HG03521 (cell line): Measurements from ENCODE around the gene PRDM15.

ENCODE experiments used
- ATAC-seq: cut with Tn5 transposase; IDR thresholded peaks from one replicate; pipeline ENCODE4 v1.9.1; 2021; ENCODE audit warnings: mild to moderate bottlenecking, moderate library complexity; ENCODE audit not compliant: unreplicated experiment

Gene PRDM15

GRCh38 chr21:41812679-41813078 lies 66.5 kb downstream of the PRDM15 start:
- ATAC-seq = no peak

GRCh38 chr21:41810597-41810932 lies 68.6 kb downstream of the PRDM15 start:
- no peak for ATAC-seq

DNA sequence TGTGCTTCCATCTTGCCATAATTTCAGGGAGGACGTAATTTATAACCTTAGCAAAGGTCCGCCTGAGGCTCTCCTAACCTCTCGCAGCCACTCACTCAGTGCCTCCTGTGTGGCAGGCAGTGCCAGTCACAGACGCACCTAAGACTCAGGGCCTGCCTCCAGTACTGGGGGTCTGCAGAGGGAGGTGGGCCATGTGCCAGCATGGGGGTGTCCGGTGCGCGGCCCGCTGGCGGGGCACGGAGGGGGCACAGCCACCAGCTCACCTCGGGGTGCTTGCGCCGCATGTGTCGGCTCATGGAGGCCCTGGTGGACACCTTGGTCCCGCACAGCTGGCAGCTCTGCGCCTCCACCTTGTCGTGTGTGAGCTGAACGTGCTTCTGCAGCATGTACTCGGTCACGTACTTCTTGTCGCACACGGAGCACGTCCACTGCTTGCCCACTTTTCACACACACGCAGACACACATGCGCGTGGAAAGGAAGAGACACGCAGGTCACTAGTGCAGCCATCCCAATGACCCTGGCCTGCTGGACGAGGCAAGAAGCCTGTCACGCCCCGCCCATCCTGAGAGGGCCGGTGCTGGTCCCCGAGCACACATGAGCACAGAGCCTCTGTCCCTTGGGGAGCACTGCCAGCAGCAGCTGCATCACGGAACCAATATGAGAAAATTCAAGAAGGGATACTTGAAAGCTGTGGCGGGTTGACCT lies 69.1 kb downstream of the PRDM15 start:
- no peak for ATAC-seq

GRCh38 chr21:41808846-41809245 lies 70.3 kb downstream of the PRDM15 start:
- no peak for ATAC-seq

GRCh38 chr21:41808094-41808493 lies 71.0 kb downstream of the PRDM15 start:
- no peak for ATAC-seq

GRCh38 chr21:41806773-41807172 lies 72.4 kb downstream of the PRDM15 start:
- no peak for ATAC-seq

GRCh38 chr21:41805643-41806042 lies 73.5 kb downstream of the PRDM15 start:
- ATAC-seq = no peak

DNA sequence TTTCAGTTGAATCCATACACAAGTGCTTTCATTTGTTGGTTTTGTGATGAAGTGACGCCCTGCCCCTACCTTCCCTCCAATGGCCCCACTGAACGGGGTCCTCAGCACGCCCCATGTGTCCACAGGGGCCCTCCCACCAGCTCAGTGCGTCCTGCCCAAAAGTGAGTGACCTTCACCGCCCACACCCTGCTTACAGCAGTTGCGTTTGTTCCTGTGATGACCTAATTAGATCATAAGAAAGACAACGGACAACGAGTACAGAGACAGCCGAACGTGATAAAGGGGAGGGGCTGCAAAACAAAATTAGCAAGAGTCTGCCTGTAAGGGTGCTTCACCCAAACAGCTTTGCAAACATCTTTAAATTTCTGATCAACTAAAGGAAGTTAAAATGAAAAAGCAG lies 74.1 kb downstream of the PRDM15 start:
- ATAC-seq = no peak

GRCh38 chr21:41804381-41804780 lies 74.8 kb downstream of the PRDM15 start:
- ATAC-seq = no peak

DNA sequence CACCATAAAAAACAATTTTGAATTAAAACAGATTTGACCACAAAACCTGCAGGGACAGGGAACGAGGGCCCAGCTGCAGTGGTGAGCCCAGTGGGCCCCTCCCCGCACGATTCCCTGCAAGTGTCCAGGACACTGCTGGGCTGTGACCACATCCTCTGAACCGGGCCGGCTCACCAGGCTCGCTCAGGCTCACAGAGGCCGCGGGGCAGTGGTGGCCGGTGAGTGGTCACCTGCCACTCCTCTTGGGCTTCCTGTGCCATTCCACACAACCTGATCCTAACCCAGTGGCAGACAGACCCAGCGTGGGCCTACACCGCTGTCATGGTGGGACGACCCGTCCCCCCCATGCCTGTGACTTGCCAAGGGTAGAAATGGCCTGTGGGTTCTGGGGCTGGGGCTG lies 75.8 kb downstream of the PRDM15 start:
- no peak for ATAC-seq

DNA sequence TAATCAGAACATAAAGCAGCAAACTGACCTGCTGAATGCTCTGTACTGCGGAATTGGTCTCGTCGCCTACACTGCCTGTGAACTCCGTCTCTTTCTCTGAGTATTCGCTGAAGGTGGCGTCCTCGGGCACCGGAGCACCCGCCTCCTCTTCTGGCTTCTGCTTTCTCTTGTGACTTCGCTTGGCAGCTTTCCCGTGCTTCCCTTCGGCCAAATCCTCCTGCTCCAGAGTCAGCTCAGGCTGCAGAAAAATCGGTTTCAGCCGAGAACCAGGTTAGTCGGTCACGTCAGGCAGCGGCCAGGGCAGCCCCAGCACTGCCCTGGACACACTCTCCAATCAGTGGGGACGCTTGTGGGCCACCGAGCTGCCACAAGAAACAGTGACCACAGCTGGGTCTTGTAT lies 76.5 kb downstream of the PRDM15 start:
- ATAC-seq = no peak

GRCh38 chr21:41802198-41802584 lies 77.0 kb downstream of the PRDM15 start:
- no peak for ATAC-seq

DNA sequence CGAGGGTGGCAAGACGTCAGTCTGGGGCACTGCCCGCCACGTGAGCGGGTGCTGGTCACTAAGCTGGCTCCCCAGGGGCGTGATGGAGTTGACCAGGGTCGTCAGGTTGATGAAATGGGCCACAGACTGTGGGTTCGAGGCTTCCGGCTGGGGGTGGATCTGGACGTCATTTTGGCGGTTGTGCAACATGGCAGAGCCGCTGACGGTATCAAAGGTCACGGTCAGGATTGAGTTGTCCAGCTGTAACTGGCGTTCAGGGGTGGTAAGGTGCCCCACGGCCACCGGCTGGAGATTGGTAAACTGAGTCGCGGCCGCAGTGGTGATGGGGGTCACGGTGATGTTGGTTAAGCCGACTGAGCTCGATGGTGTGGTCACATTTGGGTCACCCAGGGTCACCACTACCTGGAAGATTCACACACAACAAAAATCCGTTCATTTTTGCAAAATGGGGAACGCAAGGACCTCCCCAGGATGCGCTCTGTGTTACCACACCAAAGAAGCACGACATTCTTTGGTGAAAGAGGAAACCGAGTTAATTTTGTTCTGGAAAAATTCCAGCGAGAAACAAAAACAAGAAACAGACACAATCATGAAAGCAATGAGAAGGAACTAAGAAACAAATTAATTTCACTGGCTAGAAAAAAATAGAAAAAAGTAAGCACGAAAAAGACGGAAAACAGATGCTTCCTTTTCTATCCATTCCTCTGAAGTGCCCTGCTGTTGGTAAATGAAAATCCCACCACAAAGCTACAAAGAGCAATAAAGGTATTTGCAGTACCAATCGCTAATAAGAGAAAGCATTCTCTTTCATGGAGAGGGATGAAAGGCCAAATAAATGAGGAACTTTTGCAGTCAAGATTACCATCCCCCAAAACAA lies 77.6 kb downstream of the PRDM15 start:
- ATAC-seq = no peak

DNA sequence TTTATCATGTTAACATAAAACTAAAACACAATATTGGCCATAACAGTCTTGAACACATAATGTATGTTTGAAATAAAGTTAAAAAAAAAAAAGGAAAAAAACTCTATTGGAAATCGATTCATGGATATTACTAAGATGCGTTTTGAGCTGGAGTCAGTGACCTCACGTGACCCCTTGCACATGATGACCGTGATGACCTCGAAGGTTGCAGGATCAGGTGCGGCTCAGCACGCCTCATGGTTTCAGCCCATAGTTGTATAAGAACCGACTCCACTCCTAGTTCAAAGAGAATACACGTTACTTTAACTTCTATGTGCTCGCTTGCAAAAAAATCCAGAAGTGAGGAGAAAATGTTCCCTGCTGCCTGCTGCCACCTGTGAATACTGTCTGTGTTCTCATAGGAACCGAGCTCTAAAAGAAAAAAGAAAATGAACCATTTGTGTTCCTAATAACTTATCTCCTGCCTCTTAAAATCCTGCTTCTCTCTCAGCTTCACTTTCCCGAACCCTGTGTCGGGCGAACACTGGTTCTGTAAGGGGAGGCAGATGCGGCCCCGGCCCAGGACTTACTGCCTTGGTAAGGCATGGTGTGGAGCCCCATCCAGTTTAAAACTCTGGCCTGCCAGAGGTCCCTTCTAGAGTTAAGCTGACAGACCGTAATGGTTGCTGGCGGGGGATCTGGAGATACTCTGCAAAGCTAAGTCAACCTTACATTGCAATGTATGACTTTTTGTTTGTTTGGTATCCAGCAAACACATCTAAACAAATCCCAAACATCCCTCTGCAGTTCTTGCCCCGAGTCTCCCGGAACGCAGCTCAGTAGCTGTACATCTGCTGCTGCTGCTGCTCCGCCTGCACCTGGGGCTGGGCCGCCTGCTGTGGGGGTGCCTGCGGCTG lies 78.5 kb downstream of the PRDM15 start:
- ATAC-seq = no peak

DNA sequence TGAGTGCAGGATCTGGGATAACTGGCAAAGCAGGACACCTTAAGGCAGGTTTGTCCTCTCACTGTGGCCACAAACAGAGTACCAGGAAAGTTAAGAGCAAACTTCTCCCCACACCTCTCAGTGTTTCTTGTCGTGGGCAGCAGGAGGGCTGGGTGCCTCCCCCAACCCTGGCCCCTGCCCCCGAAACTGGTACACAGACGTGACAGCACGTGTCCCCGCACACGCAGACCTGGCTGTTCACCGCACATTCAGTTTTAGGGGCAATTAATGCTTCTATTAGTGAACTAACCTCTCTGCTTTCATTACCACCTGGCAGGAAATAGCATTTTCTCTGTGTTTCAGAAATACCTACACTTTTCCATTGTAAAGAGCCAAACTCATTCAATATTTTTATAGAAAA lies 79.4 kb downstream of the PRDM15 start:
- ATAC-seq = no peak

DNA sequence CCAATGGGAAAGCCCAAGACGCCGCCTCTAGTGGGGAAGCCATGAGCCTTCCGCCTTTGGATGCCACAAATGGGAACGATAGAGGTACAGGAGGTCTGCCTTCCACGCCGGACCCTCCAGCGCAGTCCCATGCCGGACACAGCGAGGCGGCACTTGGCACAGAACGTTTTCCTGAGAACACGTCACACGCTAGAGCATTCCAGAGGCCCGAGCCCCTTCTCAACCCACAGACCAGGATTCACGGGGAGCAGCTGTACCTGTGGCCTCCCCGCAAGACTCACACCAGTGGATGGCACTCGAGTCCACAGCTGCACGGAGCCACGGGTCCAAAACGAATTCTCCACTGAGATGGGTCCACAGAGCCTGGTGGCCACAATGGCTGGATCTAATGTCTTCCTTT lies 80.8 kb downstream of the PRDM15 start:
- ATAC-seq = no peak

- ATAC-seq = no peak
Measured at GRCh38 chr21:41796476-41797080, 82.6 kb downstream of the PRDM15 start.

- no peak for ATAC-seq
Measured at GRCh38 chr21:41795726-41796125, 83.4 kb downstream of the PRDM15 start.

- no peak for ATAC-seq
Measured at GRCh38 chr21:41794600-41794999, 84.5 kb downstream of the PRDM15 start.

GRCh38 chr21:41792711-41793110 lies 86.4 kb downstream of the PRDM15 start:
- no peak for ATAC-seq

DNA sequence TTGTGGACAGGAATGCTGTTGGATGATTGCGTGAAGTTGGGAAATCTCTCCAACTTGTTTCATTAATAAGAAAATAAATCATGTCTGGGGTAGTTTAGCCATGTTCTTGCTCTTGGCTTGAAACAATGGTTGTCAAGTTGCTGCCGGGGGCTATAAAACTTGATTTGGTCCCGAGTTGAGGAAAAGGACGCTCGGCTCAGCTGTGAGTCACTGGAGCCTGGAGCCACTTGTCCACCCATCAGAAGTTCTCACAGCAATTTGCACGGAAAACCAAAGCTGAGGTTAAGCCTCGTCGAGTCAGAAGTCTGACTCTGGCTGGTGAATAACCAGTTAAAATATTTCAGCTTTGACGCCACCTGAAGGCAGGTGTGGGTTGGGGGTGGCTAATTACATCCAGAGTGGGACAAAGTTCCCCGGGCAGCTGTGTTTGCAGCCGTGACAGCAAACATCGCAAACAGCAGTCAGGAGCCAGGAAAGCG lies 92.6 kb downstream of the PRDM15 start:
- no peak for ATAC-seq
